ENCODE measurements around the gene USO1.

- TF ChIP-seq, protein P1, sequence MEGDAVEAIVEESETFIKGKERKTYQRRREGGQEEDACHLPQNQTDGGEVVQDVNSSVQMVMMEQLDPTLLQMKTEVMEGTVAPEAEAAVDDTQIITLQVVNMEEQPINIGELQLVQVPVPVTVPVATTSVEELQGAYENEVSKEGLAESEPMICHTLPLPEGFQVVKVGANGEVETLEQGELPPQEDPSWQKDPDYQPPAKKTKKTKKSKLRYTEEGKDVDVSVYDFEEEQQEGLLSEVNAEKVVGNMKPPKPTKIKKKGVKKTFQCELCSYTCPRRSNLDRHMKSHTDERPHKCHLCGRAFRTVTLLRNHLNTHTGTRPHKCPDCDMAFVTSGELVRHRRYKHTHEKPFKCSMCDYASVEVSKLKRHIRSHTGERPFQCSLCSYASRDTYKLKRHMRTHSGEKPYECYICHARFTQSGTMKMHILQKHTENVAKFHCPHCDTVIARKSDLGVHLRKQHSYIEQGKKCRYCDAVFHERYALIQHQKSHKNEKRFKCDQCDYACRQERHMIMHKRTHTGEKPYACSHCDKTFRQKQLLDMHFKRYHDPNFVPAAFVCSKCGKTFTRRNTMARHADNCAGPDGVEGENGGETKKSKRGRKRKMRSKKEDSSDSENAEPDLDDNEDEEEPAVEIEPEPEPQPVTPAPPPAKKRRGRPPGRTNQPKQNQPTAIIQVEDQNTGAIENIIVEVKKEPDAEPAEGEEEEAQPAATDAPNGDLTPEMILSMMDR (IDR thresholded peaks at IDR 0.05) = no peak
- TF ChIP-seq EZH2 (IDR thresholded peaks at IDR 0.05) = no peak
Measured at GRCh38 chr4:75845992-75846391, 121.6 kb downstream of the USO1 start.

Measured in neural progenitor cell (in vitro differentiated cells).